HG03175 (cell line): ENCODE measurements around the gene PGLYRP2.
"Not testable (repeated sequence)": the region's sequence is repeated elsewhere in the genome, so short reads cannot be mapped to it uniquely, and the experiment has no call there.

Experiments used
- ATAC-seq: cut with Tn5 transposase; IDR thresholded peaks from one replicate; pipeline ENCODE4 v1.9.1; 2021; ENCODE audit warnings: mild to moderate bottlenecking, moderate library complexity; ENCODE audit not compliant: unreplicated experiment

The PGLYRP2 gene

DNA sequence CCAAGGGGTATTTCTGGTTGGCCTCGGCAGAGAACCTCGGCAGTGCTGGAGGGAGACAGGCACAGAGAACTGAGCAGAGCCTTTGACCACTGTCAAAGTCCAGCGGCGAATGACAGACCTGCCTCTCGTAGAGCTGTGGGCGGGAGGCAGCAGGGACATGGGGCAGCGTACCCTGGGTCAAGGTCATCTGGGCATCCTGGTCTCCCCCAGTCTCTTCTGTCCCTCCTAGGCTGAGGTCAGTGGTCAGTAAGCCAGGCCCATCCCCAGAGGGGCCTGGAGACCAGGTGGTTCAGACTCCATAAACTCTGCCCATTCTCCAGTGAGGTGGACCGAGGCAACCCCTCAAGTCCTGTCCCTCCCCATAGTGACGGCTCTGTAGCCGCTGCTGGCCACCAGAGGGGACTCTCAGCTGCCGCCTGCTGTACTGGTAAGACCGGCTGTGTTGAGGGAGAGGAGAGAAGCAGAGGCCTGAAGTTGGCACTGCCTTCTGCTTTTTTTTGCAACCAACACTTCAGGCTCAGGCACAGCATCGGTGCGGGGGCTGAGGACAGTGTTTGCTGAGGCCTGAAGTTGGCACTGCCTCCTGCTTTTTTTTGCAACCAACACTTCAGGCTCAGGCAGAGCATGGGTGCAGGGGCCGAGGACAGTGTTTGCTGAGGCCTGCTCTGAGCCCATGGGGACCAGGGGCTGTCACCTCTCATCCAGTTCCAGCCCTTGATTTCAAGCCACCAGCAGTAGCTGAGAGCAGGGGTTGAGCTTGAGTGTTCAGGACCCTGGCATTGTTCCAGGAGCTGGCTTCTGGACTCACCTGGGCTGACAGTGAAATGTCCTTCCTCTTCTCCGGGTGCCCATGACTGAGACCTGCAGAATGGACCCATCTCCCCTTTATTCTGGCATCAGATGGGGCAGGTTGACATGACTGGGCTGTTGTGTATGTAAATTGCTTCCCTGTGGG is at the start of gene PGLYRP2:
TSS of gene PGLYRP2 (minus strand) at position 111 of the 955 bp plus-strand sequence. CDS start 130 bp downstream, outside the sequence.
- no peak for ATAC-seq

DNA sequence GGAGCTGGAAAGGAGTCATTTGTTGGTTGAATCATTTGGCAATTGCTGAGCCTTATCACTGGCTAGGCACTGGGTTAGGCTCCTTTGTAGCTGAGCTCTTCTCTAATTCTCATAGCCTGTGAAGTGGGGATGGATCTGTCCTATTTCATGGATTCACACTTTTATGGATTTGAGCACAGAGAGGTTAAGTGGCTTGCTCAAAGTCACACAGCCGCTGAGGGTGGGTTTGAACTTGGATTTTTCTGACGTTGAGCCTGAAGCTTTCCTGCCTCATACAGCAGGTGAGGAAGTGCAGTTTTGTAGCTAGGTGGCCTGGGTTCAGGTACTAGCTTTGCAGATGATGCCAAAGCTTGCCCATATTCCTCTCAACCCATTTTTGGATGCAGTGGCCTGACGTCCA is 48.4 kb upstream of the PGLYRP2 start:
- no peak for ATAC-seq

GRCh38 chr19:15526408-15526807 is 47.1 kb upstream of the PGLYRP2 start:
- ATAC-seq, result no peak

DNA sequence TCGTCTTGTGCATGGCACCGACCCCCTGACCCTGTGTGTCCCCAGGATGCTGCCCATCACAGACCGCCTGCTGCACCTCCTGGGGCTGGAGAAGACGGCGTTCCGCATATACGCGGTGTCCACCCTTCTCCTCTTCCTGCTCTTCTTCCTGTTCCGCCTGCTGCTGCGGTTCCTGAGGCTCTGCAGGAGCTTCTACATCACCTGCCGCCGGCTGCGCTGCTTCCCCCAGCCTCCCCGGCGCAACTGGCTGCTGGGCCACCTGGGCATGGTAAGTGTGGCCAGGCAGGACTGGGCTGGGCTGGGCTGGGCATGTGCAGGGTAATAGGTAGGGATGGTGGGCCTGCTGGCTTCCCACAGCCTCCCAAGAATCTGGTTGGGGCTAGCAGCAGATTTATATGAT is 46.0 kb upstream of the PGLYRP2 start:
- ATAC-seq, result no peak

DNA sequence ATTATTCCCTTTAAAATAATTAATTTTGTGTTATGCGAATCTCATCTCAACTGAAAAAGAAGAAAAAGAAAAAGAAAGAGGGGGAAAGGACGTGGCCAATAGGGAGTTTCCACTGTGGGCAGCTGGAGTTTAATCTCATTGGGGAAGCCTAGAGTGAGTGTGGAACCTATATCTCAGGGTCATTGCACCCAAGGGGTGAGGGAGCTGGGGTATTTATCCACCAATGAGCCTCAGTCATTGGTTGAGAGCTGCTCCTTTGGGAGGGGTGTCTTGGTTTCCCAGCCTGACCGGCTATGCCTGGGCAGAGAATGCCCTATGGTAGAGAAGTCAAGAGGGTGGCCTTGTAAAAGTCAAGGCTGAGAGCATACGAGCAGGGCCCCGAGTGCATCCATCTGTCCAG is 45.5 kb upstream of the PGLYRP2 start:
- no peak for ATAC-seq

- ATAC-seq, result no peak
Observed at GRCh38 chr19:15519433-15519976, 40.2 kb upstream of the PGLYRP2 start.

GRCh38 chr19:15517778-15518177 is 38.5 kb upstream of the PGLYRP2 start:
- no peak for ATAC-seq

DNA sequence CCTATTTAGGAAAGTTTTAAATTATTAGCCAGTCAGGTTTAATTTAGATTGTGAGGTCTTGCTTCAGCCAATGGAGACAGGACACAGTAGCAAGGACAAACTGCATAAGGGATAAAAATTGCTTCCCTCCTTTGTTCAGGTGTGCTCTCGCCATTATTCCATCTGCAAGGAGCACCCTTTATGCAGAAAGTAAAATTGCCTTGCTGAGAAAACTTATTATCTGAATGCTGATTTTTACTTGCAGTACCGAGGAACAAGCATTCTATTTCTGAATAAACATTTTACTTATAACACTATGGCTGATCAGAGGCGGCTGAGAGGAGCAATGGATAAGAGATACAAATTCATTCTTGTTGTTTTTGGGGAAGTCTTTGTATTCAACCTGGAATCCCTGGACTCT is 37.1 kb upstream of the PGLYRP2 start:
- no peak for ATAC-seq

GRCh38 chr19:15515227-15515625 is 35.9 kb upstream of the PGLYRP2 start:
- ATAC-seq, result not testable (repeated sequence)

DNA sequence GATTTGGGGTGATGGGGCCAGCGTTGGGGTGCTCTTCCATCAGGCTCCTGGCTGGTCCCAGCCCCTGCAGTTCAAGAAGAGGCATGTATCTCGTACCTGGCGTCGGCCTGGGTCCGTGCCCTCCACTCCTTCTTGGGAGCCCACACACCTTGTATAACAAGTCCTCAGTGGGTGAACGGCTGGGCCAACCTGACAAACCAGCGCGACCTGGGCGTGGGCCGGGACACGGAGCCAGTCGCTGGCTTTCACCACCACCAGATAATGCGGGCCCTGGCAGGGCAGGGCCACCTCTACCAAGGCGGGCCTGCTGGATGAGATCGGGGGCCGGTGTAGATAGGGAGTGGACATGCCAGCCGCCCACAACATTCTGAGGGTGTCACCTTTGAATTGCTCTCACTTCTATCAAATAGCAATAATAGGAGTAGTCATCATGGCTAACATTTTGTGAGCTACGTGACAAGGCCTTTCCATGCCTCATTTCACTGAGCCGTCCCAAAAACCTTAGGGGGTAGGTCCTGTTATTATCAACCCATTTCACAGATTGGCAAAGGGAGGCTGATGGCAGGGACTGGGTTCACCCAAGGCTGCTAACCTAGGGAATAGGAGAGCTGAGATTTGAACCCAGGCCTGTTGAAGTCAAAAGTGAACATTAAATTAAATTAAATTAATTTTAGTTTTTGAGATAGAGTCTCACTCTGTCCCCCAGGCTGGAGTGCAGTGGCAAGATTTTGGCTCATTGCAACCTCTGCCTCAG is 32.5 kb upstream of the PGLYRP2 start:
- no peak for ATAC-seq

GRCh38 chr19:15508035-15508710 is 28.9 kb upstream of the PGLYRP2 start, which contains the start of gene CYP4F22:
CYP4F22 (plus strand) TSS chr19:15508525; CDS start chr19:15525337, 16,812 bp downstream.
- no peak for ATAC-seq

DNA sequence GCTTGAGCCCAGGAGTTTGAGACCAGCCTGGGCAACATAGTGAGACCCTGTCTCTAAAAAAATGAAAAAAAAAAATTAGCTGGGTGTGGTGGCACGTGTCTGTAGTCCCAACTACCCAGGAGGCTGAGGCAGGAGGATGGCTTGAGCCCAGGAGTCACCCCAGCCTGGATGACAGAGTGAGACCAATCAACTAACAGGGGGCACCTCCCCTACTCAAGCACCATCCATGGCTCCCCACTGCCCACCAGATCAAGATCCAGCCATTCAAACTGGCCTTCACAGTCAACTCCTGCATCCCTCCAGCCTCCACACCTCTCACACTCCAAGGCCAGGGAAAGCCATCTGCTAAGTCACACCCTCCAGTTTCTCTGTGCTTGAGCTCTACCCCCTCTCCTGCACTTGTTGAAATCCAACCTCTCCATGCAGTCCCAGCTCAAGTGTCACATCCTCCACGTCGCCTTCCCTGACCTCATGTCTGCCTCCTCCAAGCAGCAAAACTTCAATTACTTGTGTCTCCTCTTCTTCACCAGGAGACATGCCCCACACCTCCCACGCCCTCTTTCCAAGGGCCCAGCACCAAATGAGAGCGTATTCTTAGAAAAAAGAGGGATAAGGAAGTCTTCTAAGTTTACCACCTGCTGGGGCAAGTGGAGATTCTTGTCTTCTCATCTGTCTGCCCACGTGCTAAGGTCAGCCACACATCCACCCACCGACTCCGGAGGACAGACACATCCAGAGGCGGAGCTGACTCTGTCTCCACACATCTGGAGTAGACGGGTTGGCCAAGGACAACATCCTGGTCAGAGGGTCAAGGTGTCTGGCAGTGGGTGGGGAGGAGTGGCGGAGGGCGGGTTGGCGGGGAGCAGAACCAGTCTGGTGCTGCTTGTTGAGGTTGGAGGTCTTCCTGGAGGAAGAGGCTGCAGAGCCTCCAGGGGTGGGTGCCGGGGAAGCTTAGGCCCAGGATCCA is 28.1 kb upstream of the PGLYRP2 start:
- ATAC-seq, result no peak

- ATAC-seq, result no peak
Observed at GRCh38 chr19:15506074-15506571, 26.8 kb upstream of the PGLYRP2 start.

- ATAC-seq, result no peak
Observed at GRCh38 chr19:15502264-15502663, 23.0 kb upstream of the PGLYRP2 start.

DNA sequence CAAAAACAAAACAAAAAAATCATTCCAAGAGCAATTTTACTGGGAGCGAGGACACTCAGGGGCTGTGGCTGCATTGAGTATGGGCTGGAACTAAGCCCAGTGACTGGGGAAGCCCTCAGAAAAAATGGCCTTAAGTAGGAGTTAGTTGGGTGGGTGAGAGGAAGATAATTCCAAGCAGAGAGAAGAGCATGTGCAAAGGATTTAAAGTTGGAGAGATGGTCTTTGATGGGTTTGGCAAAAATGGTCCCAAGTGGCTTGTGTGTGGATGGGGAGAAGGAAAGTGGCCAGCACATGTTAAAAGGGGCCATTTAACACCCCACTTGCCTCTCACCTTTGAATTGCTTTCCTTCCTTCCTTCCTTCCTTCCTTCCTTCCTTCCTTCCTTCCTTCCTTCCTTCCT is 22.3 kb upstream of the PGLYRP2 start:
- ATAC-seq, result no peak

DNA sequence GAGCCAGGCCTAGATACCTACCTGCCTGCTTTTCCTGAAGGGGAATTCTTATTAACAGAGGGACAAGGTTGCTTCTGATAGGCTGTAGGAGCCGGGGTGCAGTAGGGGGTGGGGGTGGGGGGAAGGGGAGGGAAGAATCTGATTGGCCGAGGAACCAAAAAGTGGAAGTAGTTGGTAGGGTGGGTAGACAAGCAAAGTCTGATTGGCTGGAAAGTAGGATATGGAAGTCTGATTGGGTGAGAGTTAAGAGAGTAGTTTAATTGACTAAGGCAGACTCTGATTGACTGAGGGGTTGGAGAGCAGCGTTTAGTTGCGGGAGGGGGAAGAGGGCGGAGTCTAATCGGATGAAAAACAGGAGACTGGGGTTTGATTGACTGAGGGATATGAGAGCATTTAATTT is 19.6 kb upstream of the PGLYRP2 start:
- no peak for ATAC-seq

DNA sequence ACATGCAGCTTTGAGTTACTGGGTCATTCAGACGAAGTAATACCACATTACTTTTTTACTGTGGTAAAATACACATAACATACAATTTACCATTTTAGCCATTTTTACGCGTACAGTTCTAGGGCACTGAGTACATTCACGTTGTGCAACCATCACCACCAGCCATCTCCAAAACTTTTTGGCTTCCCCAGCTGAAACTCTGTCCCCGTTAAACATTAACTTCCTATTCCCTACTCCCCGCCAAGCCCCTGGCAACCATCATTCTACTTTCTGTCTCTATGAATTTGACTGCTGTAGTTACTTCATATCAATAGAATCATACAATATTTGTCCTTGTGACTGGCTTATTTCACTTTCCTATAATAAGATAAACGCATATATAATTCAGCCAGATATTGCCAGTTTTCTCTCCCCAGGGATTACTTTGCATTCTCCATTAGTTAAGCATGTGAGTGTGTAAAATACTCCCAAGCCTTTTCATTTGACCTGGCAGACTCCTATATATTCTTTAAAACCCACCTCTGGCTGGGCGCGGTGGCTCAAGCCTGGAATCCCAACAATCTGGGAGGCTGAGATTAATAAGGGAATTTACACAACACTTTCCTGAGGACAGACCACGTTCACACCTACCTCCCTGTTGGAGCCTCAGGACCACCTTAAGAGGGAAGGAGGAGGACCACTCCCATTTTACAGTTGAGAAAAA is 19.0 kb upstream of the PGLYRP2 start:
- no peak for ATAC-seq

DNA sequence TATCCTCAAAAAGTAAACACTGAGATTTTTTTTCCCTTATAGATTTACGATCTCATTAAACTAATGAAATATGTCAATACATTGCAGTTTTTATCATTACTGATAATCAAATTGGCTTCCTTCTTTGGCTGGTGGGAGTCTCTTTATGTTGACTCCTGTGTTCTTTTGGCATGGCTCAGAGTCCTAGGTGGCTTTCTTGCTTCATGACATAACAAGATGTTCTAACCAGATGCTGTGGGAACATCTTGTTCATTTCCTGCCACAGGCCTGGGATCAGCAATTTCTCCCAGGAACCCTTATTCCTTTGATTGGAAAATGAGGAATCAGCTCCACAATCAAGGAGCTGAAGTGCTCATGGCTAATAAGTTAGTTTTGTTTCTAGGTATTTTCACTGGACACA is 15.8 kb upstream of the PGLYRP2 start:
- no peak for ATAC-seq
